Vagina (tissue), 2 donors: ENCODE measurements around the gene TAF1.

Experiments
- POLR2A ChIP-seq, 2 donors: fragments of 450-650 bp; IDR thresholded peaks; one replicate each; pipeline ENCODE4 v1.6.1; 2017; ENCODE audit warnings: antibody characterized with exemption in 2 of 2, mild to moderate bottlenecking in 2 of 2, moderate library complexity in 2 of 2
- POLR2AphosphoS5 ChIP-seq, 2 donors: sonication (generic); formaldehyde crosslinking; IDR thresholded peaks; one replicate each; pipeline ENCODE4 v1.9.0; 2017; ENCODE audit warnings: antibody characterized with exemption in 2 of 2, mild to moderate bottlenecking in 2 of 2, low read depth in 1 of 2; ENCODE audit not compliant: insufficient read depth in 1 of 2

- TF ChIP-seq POLR2A (IDR thresholded peaks at IDR 0.05) (no peak), POLR2AphosphoS5 (IDR thresholded peaks at IDR 0.05; ENCODE audit: insufficient read depth in 1 of 2, low read depth in 1 of 2) (no peak)
These were observed 126.3 kb downstream of the TAF1 start for GRCh38 chrX:71492231-71493065.
